HEK293 (cell line): ENCODE measurements around the gene LSM2.

Source experiments
- CTCF ChIA-PET: fragments of 350-600 bp; formaldehyde crosslinking; extraction: SDS; loops from one replicate; lab custom pipeline; 2021; ENCODE audit warnings: antibody characterized with exemption; lab: Yijun Ruan, JAX
- POLR2A ChIA-PET: fragments of 300-600 bp; formaldehyde crosslinking; extraction: SDS; loops from one replicate; lab custom pipeline; 2020; ENCODE audit warnings: antibody characterized with exemption, inconsistent platforms; lab: Yijun Ruan, JAX
- H3K27ac ChIP-seq: fragments of 200-500 bp; sonication (Bioruptor generic); 2 replicates; pipeline ENCODE4 v1.5.1; 2014; ENCODE audit warnings: low read depth, low read length, control low read depth, inconsistent platforms; ENCODE audit errors: extremely low read depth
- H3K36me3 ChIP-seq, 2 experiments: fragments of 200-500 bp in 1 of 2; sonication (Bioruptor generic) in 1 of 2; 1 replicate in 1 of 2; 2 replicates in 1 of 2; pipeline ENCODE4 v1.5.1; 2014 to 2017; ENCODE audit warnings: inconsistent platforms in 2 of 2, low read length in 2 of 2; ENCODE audit not compliant: control insufficient read depth in 2 of 2, insufficient read depth in 1 of 2
- H3K4me1 ChIP-seq: fragments of 200-500 bp; sonication (Bioruptor generic); 2 replicates; pipeline ENCODE4 v1.5.1; 2014; ENCODE audit warnings: mild to moderate bottlenecking, low read length, inconsistent platforms; ENCODE audit not compliant: control insufficient read depth, insufficient read depth
- H3K4me3 ChIP-seq: 2 replicates; pipeline ENCODE4 v1.5.1; 2011; ENCODE audit warnings: low read depth, mild to moderate bottlenecking, control low read depth, low read length, moderate library complexity
- H3K9me3 ChIP-seq: fragments of 200-500 bp; sonication (Bioruptor generic); 2 replicates; pipeline ENCODE4 v1.5.1; 2014; ENCODE audit warnings: low read depth, low read length, inconsistent platforms; ENCODE audit not compliant: control insufficient read depth, insufficient read depth
- MEIS1 ChIP-seq: sonication (generic); formaldehyde crosslinking; IDR thresholded peaks from 2 replicates; pipeline ENCODE4 v1.8.1; 2022; ENCODE audit warnings: missing genetic modification reagents, mild to moderate bottlenecking, borderline replicate concordance
- SCRT1 ChIP-seq: fragments of 450-650 bp; formaldehyde crosslinking; IDR thresholded peaks from 2 replicates; pipeline ENCODE4 v1.5.1; 2016; ENCODE audit warnings: missing biosample characterization, missing genetic modification characterization, borderline replicate concordance
- SCRT2 ChIP-seq: fragments of 450-650 bp; formaldehyde crosslinking; IDR thresholded peaks from 2 replicates; pipeline ENCODE4 v1.5.1; 2016; ENCODE audit warnings: missing biosample characterization, missing genetic modification characterization
- SETDB1 ChIP-seq: IDR thresholded peaks from one replicate; pipeline ENCODE4 v1.6.1; 2017; ENCODE audit warnings: mild to moderate bottlenecking, low read length, moderate library complexity, mixed read lengths; ENCODE audit not compliant: insufficient read length
- YY1 ChIP-seq: fragments of 450-650 bp; formaldehyde crosslinking; IDR thresholded peaks from 2 replicates; pipeline ENCODE4 v1.5.1; 2018; ENCODE audit warnings: missing biosample characterization, missing genetic modification characterization
- ZBTB17 ChIP-seq: fragments of 450-650 bp; formaldehyde crosslinking; IDR thresholded peaks from 2 replicates; pipeline ENCODE4 v1.5.1; 2016; ENCODE audit warnings: missing biosample characterization, missing genetic modification characterization
- ZBTB26 ChIP-seq: fragments of 450-650 bp; formaldehyde crosslinking; optimal IDR thresholded peaks from 2 replicates; pipeline ENCODE3; 2016; ENCODE audit warnings: missing biosample characterization, mild to moderate bottlenecking, missing genetic modification characterization
- ZBTB7A ChIP-seq: fragments of 450-650 bp; formaldehyde crosslinking; IDR thresholded peaks from 2 replicates; pipeline ENCODE4 v1.5.1; 2016; ENCODE audit warnings: low read depth, missing biosample characterization, missing genetic modification characterization
- ZFHX2 ChIP-seq: fragments of 450-650 bp; formaldehyde crosslinking; conservative IDR thresholded peaks from 2 replicates; pipeline ENCODE4 v1.5.1; 2016; ENCODE audit warnings: missing biosample characterization, missing genetic modification characterization
- ZNF121 ChIP-seq: fragments of 450-650 bp; formaldehyde crosslinking; IDR thresholded peaks from 2 replicates; pipeline ENCODE4 v1.5.1; 2016; ENCODE audit warnings: missing biosample characterization, missing genetic modification characterization
- ZNF138 ChIP-seq: fragments of 450-650 bp; formaldehyde crosslinking; IDR thresholded peaks from 2 replicates; pipeline ENCODE4 v1.5.1; 2016; ENCODE audit warnings: missing biosample characterization, missing genetic modification characterization, borderline replicate concordance
- ZNF174 ChIP-seq: fragments of 450-650 bp; formaldehyde crosslinking; IDR thresholded peaks from 2 replicates; pipeline ENCODE4 v1.5.0; 2017; ENCODE audit warnings: missing biosample characterization, mild to moderate bottlenecking, missing genetic modification characterization
- ZNF19 ChIP-seq: fragments of 450-650 bp; formaldehyde crosslinking; IDR thresholded peaks from 2 replicates; pipeline ENCODE4; 2016; ENCODE audit warnings: missing biosample characterization, missing genetic modification characterization, low read depth
- ZNF324 ChIP-seq: fragments of 450-650 bp; formaldehyde crosslinking; IDR thresholded peaks from 2 replicates; pipeline ENCODE4 v1.5.1; 2016; ENCODE audit warnings: missing biosample characterization, missing genetic modification characterization
- ZNF335 ChIP-seq: fragments of 450-650 bp; formaldehyde crosslinking; conservative IDR thresholded peaks from 2 replicates; pipeline ENCODE4 v1.5.1; 2016; ENCODE audit warnings: missing biosample characterization, missing genetic modification characterization
- ZNF366 ChIP-seq: fragments of 450-650 bp; formaldehyde crosslinking; conservative IDR thresholded peaks from 2 replicates; pipeline ENCODE4 v1.5.1; 2016; ENCODE audit warnings: missing biosample characterization, missing genetic modification characterization
- ZNF37A ChIP-seq: fragments of 450-650 bp; IDR thresholded peaks from 2 replicates; pipeline ENCODE4 v1.5.1; 2018; ENCODE audit warnings: missing biosample characterization, missing genetic modification characterization
- ZNF48 ChIP-seq: fragments of 450-650 bp; formaldehyde crosslinking; IDR thresholded peaks from 2 replicates; pipeline ENCODE4 v1.5.1; 2016; ENCODE audit warnings: missing biosample characterization, missing genetic modification characterization
- ZNF549 ChIP-seq: fragments of 450-650 bp; IDR thresholded peaks from 2 replicates; pipeline ENCODE4 v1.5.1; 2018; ENCODE audit warnings: missing biosample characterization, missing genetic modification characterization, mild to moderate bottlenecking, inconsistent platforms, moderate library complexity
- ZNF560 ChIP-seq: fragments of 450-650 bp; formaldehyde crosslinking; IDR thresholded peaks from 2 replicates; pipeline ENCODE4 v1.5.1; 2017; ENCODE audit warnings: missing biosample characterization, missing genetic modification characterization, borderline replicate concordance
- ZNF629 ChIP-seq: fragments of 450-650 bp; formaldehyde crosslinking; IDR thresholded peaks from 2 replicates; pipeline ENCODE4 v1.5.1; 2017; ENCODE audit warnings: missing biosample characterization, missing genetic modification characterization
- ZNF692 ChIP-seq: fragments of 450-650 bp; formaldehyde crosslinking; IDR thresholded peaks from 2 replicates; pipeline ENCODE4 v1.5.1; 2016; ENCODE audit warnings: missing biosample characterization, missing genetic modification characterization
- ZNF776 ChIP-seq: fragments of 450-650 bp; formaldehyde crosslinking; IDR thresholded peaks from 2 replicates; pipeline ENCODE4 v1.5.0; 2017; ENCODE audit warnings: missing biosample characterization, missing genetic modification characterization, borderline replicate concordance
- TF ChIP-seq, protein P1 (sequence below): fragments of 450-650 bp; formaldehyde crosslinking; IDR thresholded peaks from 2 replicates; pipeline ENCODE4 v1.5.1; 2017; ENCODE audit warnings: missing biosample characterization, missing genetic modification characterization
- TF ChIP-seq, protein P2 (sequence below): fragments of 450-650 bp; formaldehyde crosslinking; IDR thresholded peaks from 2 replicates; pipeline ENCODE4 v1.5.1; 2016; ENCODE audit warnings: missing biosample characterization, missing genetic modification characterization

Gene LSM2

GRCh38 chr6:31836474-31837368 is 30.0 kb upstream of the LSM2 start (continued):
- no peak for TF ChIP-seq ZNF19 (tag by site-specific recombination)
- no peak for TF ChIP-seq SETDB1
- TF ChIP-seq ZNF335, result no peak
- no peak for TF ChIP-seq ZNF138 (tag by site-specific recombination)
- TF ChIP-seq ZNF121 (tag by site-specific recombination), result no peak
- TF ChIP-seq, protein P1, sequence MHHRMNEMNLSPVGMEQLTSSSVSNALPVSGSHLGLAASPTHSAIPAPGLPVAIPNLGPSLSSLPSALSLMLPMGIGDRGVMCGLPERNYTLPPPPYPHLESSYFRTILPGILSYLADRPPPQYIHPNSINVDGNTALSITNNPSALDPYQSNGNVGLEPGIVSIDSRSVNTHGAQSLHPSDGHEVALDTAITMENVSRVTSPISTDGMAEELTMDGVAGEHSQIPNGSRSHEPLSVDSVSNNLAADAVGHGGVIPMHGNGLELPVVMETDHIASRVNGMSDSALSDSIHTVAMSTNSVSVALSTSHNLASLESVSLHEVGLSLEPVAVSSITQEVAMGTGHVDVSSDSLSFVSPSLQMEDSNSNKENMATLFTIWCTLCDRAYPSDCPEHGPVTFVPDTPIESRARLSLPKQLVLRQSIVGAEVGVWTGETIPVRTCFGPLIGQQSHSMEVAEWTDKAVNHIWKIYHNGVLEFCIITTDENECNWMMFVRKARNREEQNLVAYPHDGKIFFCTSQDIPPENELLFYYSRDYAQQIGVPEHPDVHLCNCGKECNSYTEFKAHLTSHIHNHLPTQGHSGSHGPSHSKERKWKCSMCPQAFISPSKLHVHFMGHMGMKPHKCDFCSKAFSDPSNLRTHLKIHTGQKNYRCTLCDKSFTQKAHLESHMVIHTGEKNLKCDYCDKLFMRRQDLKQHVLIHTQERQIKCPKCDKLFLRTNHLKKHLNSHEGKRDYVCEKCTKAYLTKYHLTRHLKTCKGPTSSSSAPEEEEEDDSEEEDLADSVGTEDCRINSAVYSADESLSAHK, result no peak
- TF ChIP-seq ZNF366 (tag by site-specific recombination), result peak; percentile 79
- TF ChIP-seq ZNF629 (tag by site-specific recombination), result peak; percentile 92
- no peak for TF ChIP-seq ZNF37A (tag by site-specific recombination)
- no peak for TF ChIP-seq ZNF549 (tag by site-specific recombination)
- TF ChIP-seq YY1 (tag by site-specific recombination), result no peak
- TF ChIP-seq ZNF776, result no peak
- TF ChIP-seq ZNF174 (tag by site-specific recombination), result no peak

GRCh38 chr6:31836047-31836473 is 29.3 kb upstream of the LSM2 start:
- CTCF ChIA-PET, result interaction anchor here (0.6 to 1.6 kb wide), 6 partner anchors 8 to 239 kb away, joined by 3 to 5 read pairs (median 4); no protein-coding TSS in a partner anchor
- Histone ChIP-seq H3K36me3 (peaks cover 44 to 60% of the 10 kb centered on the region in 2 experiments), H3K4me3 (peak overlapping the region; percentile 79), H3K4me1 (peaks cover 9% of the 10 kb centered on the region), H3K9me3 (no peaks in the 10 kb centered on the region), H3K27ac (peak overlapping the region; percentile 88)
- POLR2A ChIA-PET, result interaction anchor here (0.6 to 12.5 kb wide), 15 partner anchors 9 to 1589 kb away, joined by 3 to 125 read pairs (median 7); partner anchors contain the start of genes C6orf47, CSNK2B, GPANK1 and HSPA1B
- TF ChIP-seq SCRT2 (peak; percentile 70), ZNF560 (tag by site-specific recombination) (no peak), ZNF48 (tag by site-specific recombination) (no peak), ZBTB7A (no peak), MEIS1 (CRISPR knock-in tag) (no peak), ZNF692 (tag by site-specific recombination) (no peak), ZBTB26 (tag by site-specific recombination) (peak; percentile 8), ZNF37A (tag by site-specific recombination) (no peak), ZNF324 (tag by site-specific recombination) (no peak), SCRT1 (tag by site-specific recombination) (peak; percentile 24; the same call in 1 of the 2 replicates), ZBTB17 (tag by site-specific recombination) (peak; percentile 83), ZFHX2 (no peak)
- TF ChIP-seq, protein P2, sequence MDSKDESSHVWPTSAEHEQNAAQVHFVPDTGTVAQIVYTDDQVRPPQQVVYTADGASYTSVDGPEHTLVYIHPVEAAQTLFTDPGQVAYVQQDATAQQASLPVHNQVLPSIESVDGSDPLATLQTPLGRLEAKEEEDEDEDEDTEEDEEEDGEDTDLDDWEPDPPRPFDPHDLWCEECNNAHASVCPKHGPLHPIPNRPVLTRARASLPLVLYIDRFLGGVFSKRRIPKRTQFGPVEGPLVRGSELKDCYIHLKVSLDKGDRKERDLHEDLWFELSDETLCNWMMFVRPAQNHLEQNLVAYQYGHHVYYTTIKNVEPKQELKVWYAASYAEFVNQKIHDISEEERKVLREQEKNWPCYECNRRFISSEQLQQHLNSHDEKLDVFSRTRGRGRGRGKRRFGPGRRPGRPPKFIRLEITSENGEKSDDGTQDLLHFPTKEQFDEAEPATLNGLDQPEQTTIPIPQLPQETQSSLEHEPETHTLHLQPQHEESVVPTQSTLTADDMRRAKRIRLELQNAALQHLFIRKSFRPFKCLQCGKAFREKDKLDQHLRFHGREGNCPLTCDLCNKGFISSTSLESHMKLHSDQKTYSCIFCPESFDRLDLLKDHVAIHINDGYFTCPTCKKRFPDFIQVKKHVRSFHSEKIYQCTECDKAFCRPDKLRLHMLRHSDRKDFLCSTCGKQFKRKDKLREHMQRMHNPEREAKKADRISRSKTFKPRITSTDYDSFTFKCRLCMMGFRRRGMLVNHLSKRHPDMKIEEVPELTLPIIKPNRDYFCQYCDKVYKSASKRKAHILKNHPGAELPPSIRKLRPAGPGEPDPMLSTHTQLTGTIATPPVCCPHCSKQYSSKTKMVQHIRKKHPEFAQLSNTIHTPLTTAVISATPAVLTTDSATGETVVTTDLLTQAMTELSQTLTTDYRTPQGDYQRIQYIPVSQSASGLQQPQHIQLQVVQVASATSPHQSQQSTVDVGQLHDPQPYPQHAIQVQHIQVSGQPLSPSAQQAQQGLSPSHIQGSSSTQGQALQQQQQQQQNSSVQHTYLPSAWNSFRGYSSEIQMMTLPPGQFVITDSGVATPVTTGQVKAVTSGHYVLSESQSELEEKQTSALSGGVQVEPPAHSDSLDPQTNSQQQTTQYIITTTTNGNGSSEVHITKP, result 0 out of 2 replicates have a peak, but pooled peaks have one; percentile 49
